Colon (tissue), 2 donors: ENCODE measurements around the gene ELMO1.

Source experiments
- FAIRE-seq: peaks from 2 replicates; lab custom pipeline; 2012; peaks lifted over from hg19 to GRCh38; lab: Jason Lieb, UNC
- donor health status: control.
- donor health status: control.

The ELMO1 gene

GRCh38 chr7:37267251-37267650 lies 181.4 kb downstream of the ELMO1 start:
- no peak for FAIRE-seq

- no peak for FAIRE-seq
Observed at GRCh38 chr7:37265876-37266275, 182.8 kb downstream of the ELMO1 start.

GRCh38 chr7:37265006-37265405 lies 183.7 kb downstream of the ELMO1 start:
- no peak for FAIRE-seq

GRCh38 chr7:37262181-37262580 lies 186.5 kb downstream of the ELMO1 start:
- no peak for FAIRE-seq

GRCh38 chr7:37259319-37259821 lies 189.3 kb downstream of the ELMO1 start:
- FAIRE-seq = no peak

- no peak for FAIRE-seq
Observed at GRCh38 chr7:37256631-37257030, 192.0 kb downstream of the ELMO1 start.

DNA sequence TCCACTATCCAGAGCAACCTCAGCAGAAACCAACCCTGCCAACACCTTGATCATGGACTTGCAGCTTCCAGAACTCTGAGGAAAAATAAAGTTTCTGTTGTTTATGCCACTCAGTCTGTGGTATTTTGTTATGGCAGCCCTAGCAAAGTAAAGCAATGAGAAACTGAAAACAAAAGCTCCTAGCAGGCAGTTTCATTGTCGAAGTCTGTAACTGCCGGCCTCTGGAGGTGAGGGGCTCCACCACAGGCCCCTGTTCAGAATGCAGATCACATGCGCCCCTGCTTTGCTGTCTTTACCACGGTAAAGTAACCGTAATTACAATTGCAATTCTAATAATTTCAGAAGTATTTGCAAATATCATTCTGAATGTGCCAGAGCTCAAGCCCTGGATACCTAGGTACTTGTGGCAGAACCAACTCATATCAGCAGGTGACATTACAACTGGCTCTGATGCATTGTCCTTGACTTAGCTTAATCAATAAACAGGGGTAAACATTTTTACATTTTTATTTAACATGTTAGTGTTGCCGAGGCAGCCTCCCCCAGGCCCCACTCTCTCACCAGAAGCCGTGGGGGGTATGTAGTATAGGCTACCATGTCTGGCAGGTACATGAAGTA lies 193.2 kb downstream of the ELMO1 start:
- no peak for FAIRE-seq

- FAIRE-seq = no peak
Observed at GRCh38 chr7:37251222-37251621, 197.4 kb downstream of the ELMO1 start.

DNA sequence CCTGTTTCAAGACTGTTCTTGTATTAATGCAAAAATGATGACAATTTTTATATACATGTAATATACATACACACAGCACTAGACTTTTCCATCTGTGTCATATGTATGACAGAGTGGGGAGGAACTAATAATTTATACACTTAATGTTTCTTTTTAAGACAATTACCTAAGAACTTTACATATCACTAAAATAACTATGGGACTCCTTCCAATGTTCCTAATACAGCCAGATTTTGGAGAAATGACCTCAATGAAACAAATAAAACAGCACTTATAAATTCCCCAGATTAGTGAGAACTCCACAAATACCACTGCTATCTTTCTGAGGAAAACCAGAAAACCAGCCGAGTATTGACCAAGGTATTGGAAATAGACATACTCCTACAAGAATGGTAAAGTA lies 199.4 kb downstream of the ELMO1 start:
- no peak for FAIRE-seq

DNA sequence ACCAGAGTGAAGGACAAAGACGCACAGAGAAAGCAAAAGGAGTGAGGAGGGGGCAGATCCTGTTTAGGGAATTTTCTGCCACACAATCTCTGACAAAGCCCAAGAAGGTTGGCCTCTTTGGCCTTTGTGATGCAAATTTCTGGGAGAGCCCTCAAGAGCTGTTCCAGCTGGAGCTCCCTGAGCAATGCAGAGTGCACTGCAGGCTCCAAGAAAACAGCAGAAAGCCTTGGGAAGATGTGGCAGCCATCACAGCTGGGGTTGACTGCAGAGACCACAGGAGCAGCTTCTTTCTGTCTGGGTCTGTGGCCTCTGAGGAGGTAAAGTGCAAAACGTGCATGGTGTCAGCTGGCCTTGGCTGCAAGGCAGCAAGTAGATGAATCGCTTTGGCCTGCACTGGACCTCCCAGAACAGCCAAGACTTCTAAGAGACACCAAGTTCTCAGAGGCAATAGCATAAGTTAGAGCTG lies 200.2 kb downstream of the ELMO1 start:
- FAIRE-seq = no peak

DNA sequence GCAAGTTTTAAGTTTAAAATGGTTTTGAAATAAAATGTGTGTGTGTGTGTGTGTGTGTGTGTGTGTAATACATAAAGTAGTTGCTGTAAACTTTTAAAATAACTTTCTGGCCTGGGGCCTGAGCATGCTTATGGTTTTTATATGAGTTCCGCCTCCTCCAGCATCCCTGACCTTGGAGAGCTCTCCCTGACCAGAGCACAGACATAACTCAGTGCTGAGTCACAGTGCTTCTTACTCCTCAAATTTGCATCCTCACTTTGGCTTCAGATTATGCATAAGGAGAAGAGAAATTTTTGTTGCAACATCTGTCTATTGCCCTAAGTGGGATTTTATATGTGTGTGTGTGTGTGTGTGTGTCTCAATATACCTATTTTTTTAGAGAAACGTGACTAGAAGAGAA lies 200.8 kb downstream of the ELMO1 start:
- FAIRE-seq = no peak

GRCh38 chr7:37245590-37245989 lies 203.1 kb downstream of the ELMO1 start:
- no peak for FAIRE-seq

GRCh38 chr7:37236906-37237305 lies 211.8 kb downstream of the ELMO1 start:
- FAIRE-seq = no peak

- FAIRE-seq = no peak
Observed at GRCh38 chr7:37235813-37236212, 212.9 kb downstream of the ELMO1 start.

DNA sequence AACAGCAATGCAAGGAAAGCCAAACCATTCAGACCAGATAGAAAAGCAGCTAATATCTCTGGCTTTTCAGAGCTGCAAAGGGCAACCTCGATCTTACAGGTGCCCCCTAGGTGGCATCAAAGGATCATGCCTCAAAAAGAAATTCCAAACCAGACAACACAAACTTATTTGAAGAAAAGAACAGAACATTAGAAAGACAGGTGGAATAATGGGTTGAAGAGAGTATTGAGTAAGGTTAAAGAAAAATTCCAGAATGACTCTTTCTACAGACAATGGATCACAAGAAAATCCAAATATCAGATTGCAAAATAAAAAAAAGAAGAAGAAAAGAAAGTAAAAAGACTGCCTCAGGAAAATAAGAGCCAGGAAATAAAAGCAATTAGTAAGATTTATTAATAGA lies 213.7 kb downstream of the ELMO1 start:
- FAIRE-seq = no peak

GRCh38 chr7:37234334-37234733 lies 214.3 kb downstream of the ELMO1 start:
- no peak for FAIRE-seq

GRCh38 chr7:37231613-37232012 lies 217.1 kb downstream of the ELMO1 start:
- FAIRE-seq = no peak

GRCh38 chr7:37230221-37230620 lies 218.4 kb downstream of the ELMO1 start:
- no peak for FAIRE-seq

DNA sequence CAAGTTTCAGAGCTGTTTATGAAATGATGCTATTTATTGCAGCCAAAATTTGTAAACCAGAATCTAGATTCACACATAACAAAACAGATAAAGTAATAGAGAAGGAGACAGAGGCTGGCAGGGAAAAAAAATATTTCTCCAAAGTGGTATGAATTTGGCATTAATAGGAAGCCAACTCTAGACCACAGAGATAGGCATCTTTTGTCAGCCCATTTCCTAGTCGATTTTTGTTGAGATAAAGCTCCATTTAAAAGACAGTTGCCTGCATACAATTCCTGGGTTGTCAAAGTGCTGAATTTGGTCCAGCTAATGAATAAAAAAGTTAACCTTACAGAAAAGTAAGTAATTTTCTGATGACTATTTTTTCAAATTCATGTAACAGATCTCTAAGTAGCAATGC lies 219.3 kb downstream of the ELMO1 start:
- FAIRE-seq = no peak

DNA sequence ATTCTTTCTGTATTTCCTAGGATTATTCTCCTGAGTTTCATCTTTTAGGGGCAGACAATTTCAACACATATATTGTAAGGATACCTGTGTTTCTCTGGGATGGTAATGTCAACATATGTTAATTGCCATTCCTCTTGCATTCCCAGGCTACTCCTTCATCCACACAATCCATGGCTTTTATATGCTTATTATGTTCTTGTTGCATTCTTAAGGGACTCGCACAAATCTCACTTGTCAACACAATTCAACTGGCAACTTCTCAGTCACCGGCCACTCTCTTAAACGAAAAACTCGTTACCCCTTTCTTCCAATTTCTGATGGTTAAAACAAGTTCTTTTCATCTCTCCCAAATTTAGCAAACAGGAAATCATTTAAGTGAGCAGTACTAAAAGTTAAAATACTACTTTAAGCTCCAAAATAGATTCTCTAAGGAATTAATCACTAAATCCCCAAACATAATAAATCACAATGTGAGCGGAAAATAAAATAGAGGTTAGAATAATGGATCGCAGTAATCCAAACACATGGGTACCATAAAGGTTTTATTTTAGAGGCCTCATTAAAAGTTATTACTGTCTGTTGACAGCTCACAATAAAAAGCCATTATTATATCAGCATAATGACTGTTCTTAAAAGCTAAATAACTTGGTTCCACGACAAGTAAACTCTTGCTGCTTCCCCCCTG lies 223.2 kb downstream of the ELMO1 start:
- no peak for FAIRE-seq

- no peak for FAIRE-seq
Observed at GRCh38 chr7:37224746-37225145, 223.9 kb downstream of the ELMO1 start.

DNA sequence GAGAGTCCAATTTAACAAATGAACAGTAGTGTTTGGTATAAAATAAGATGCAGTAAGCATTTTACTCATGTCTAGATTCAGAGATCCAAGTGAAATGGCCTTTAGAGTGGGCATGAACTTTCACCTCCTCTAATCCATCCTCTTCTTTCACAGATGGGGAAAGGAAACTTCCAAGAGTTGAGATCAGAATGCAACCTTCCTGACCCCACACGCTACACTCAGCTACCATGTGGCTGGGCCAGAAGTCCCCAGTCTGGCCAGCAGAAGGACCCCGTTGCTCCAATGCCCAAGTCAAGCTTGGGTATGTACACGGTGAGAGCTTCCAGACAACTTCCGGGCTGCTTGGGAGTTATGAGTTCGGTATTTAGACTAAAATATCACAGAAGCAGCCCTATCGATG lies 228.0 kb downstream of the ELMO1 start:
- FAIRE-seq = no peak

DNA sequence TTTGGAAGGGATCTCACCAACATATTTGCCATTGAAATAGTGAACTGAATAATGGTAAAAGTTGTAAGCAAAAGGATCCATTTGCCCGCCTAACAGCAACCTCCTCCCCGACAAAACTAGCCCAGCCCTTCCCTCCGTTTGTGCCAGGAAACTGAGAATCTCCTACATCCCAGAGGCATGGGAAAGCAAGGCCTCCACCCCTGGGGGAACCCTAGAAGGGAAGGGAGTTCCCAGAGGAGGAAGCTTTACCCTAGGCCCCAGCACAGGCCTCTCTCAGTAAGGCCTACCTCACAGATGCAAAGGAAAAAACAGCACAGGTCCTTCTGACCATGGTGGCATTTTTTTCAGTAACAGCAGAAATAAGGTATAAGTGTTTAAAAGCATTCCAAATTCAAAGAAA lies 229.7 kb downstream of the ELMO1 start:
- no peak for FAIRE-seq

DNA sequence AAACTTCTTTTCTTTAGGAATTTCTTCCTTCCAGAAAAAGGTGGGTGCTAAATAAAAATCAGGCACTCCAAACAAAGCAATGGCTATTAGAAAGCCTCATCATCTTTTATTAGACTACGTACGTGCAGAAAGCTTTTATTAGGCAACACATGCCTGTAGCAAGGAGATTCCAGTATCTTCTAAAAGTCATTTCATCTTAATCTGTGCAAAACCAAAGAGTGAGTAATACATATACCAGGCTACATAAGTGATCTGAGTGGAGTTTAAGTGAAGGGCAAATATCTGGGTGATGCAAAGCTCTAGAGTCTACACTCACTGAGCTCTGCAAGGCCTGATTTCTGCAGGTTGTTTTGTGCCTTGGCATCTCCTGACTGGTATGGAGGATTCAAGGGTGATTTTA lies 231.7 kb downstream of the ELMO1 start:
- FAIRE-seq = no peak
